Right hindlimb (tissue), 1 donor: ENCODE measurements around the gene TBC1D3B.
A peak's percentile ranks its signal among the peaks of the same experiment; 100 is the strongest.
"Not testable (repeated sequence)": the region's sequence is repeated elsewhere in the genome, so short reads cannot be mapped to it uniquely, and the experiment has no call there.

ENCODE experiments used
- DNase-seq: peaks from one replicate; pipeline ENCODE4 v3.0.0-alpha.2; 2018

Gene TBC1D3B

DNA sequence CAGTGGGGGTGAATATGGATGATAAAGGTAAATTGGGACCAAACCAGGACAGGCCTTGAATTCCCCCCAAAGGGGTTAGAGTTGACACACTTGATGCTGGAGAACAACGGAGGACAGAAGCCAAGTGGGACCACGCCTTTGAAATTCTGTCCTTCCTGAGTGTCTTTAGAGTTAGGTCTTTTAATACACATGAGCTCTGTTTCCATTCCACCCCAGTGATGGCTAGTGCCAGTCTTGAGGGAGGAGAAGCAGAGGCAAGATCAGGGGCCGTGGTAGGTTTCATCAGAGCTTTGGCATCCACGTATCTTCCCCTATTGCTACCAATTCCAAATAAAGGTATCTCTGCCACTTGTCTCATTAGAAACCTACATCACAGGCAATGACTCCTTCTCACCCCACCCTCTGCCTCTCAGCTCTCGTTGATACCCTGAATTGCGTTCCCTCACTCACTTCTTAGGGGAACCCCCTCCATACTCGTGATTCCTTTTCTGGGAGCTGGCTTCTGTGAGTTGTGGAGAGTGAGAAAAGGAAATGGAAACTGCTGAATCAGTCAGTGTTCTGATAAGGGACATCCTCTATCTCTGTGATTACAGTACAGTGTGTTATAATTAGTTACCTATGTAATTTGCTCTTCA, 22.5 kb upstream of the TBC1D3B start:
- no peak for DNase-seq

- no peak for DNase-seq
Observed at GRCh38 chr17:36197387-36197703, 20.9 kb upstream of the TBC1D3B start.

DNA sequence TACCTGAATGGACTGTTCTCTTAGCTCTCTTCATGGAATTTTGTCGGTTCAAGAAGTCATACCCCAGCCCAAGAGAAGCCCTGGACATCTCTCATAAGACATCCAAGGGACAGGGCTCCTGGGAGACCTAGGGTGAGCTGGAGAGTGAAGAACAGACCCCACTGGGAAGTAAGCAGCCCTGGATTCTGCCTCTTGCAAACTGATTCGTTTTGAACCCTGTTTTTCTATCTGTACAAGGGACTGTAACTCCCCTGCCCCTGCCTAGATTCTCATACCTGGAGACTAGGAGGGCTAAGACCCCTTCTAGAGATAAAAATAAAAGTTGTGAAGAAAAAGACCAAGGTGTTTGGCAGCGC, 19.7 kb upstream of the TBC1D3B start:
- no peak for DNase-seq

DNA sequence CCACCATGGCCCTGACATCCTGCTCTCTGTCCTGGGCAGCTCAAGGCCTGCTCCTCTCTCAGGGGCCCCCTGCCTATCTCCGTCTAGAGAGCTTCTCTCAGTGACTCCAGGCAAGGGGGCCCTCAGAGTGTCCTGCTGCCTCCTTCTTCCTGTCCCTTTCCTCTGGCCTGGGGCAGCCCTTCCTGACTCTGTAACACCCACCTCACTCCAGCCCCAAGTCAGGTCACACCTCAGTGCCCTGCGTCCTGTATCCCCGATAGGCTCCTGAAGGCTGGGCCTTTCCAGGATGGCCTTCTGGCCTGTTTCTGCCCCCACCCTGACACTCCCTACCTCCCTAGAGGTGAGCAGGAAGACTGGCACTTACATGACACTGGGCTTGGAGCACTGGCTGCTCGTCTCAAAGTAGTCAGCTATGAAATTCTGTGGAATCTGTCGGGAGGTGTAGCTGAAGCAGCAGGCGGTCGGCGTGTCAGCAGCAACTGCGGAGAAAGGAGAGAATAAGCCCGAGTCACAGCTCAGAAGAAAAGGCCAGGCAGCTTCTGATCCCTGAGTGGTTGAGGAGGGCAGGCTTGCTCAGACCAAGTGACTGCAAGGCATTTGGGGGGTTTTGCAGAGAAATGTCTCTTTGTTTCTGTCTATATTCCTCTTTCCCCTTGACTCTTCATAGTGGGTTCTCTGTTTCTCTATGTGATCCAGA, 19.1 kb upstream of the TBC1D3B start:
- no peak for DNase-seq

GRCh38 chr17:36194832-36195433, 18.5 kb upstream of the TBC1D3B start:
- DNase-seq, result not testable (repeated sequence)

GRCh38 chr17:36194147-36194831, 17.9 kb upstream of the TBC1D3B start:
- DNase-seq, result not testable (repeated sequence)

- no peak for DNase-seq
Observed at GRCh38 chr17:36193216-36193775, 16.9 kb upstream of the TBC1D3B start.

DNA sequence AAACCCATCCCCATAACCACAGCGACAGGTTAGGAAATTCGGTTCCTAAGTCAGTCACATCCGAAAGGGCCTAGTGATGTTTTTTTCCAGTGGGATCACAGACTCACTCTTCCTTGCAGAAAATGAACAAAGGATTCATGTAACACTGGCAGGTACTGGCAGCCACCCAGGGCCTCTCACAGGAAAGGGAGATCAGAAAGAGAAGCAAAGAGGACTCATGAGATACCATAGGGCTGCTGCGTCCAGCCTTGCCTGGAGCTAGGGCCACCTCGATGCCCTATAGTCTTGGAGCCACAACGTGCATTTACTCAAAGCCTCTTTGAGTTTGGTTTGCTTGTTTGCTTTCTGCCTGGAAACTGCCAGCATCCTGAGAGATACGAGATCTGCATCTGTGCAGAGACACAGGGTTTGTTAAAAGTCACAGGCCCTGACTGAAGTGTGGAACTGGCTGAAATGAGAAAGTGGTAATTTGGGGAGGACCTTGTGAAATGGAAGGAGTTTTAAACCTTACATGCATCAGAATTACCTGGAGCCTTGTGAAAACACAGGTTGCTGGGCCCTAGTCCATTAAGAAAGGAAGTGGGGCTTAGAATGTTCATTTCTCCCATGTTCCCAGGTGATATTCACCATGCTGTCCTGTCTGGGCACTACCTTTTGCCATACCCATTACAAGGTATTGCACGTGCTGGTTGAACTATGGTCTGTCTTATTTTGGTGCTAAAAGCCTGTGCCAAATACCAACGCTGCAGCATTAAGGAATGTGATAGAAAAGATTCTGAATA, 14.3 kb upstream of the TBC1D3B start:
- not testable (repeated sequence) for DNase-seq

- DNase-seq, result not testable (repeated sequence)
Observed at GRCh38 chr17:36189993-36190392, 13.6 kb upstream of the TBC1D3B start.

DNA sequence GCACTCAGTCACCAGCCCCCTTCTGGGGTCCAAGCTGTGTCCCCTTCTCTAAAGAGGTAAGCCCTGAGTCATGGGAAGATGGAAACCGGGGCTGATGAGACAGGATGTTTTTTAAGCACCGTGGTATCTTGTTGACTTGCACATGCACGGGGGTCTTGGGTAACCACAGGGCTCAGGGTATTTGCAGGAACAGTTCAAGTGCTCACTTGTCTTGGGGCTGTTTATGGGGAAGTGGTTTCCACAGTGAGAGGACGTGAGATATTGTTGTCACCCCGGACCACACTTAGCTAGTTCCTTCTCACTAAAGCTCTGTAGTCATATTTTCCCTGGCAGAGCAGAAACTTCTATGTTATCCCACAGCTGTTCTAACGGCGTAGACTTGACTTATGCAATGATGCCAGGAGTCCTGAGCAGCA, 12.5 kb upstream of the TBC1D3B start:
- peak; percentile 39 for DNase-seq

DNA sequence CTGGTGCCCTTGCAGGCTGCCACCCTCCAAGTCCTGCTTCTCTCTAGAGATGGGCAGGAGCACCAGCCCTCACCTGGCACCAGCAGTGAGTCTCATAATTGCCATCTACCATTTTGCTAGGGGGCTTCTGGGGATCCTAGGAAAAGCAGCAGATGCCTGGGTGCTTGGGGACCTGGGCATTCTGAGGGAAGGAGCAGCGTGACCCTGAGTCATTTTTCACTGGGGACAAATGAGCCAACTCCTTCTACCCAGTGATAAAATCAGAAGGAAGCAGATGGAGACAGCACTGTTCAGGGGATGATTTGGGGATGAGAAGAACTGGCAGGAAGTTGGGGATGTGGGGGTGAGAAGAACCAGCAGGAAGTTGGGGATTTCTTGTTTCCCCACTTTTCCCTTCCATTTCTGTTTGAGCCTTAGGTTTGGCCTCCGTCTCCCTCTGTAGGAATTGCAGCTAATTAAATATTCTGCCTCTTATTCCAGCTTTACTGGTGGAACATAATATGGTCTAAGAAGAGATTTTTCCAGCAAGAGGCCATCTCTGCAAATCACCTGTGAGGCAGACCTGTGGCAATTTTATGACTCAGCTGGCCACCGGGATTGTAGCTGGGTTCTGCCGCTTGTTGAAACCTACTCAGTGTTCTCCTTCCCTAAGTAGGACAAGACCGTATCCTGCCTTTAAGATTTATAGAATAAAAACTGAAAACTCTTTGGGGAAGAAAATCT, 11.7 kb upstream of the TBC1D3B start:
- not testable (repeated sequence) for DNase-seq

- not testable (repeated sequence) for DNase-seq
Observed at GRCh38 chr17:36186810-36187763, 10.7 kb upstream of the TBC1D3B start.

- DNase-seq, result no peak
Observed at GRCh38 chr17:36185416-36185815, 9.0 kb upstream of the TBC1D3B start.

GRCh38 chr17:36184023-36184765, 7.8 kb upstream of the TBC1D3B start:
- no peak for DNase-seq

DNA sequence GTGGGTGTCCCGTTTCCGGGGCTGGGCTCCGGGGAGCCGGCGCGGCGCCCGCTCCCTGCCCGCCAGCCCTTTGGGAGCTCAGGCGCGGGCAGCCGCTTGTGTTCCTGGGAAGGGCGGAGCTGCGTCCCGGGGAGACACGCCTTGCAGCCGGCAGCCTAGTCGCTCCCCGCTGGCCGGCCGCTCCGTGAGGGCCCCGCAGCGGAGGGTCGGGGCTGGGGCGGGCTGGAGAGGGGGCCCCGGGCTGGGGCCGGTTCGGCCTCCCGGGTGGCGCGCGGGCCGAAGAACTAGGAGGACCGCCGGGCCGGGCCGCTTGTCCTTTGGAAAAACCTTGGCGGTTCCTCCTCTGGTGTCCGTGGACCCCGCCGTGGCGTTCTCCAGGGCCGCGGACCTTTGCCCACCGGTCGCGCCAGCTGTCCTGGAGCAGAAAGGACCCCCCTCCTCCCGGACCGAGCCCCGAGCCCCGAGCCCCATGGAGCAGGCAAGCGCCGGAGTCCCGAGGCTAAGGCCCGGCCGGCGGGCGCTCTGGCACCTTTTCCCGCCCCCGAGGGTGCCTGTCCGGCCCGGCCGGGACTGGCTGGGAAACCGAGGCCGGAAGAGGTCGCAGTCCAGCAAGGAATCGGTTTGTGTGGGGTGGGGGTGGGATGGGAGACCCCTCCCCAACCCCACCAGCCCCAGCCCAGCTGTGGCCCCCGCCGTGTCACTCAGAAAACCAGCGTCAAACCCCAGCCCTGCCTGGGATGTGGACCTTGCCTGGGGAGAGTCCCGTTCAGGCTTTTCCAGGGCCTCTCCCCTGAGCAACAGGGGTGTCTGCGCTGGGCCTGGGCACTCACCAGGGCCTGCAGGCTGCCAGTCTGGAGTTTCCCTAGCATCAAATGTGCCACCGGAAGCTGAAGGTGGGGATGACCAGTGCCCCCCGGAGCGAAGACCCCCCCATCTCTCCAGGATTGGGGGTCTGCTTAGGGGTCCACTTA, 6.8 kb upstream of the TBC1D3B start:
- peak; percentile 81 for DNase-seq

DNA sequence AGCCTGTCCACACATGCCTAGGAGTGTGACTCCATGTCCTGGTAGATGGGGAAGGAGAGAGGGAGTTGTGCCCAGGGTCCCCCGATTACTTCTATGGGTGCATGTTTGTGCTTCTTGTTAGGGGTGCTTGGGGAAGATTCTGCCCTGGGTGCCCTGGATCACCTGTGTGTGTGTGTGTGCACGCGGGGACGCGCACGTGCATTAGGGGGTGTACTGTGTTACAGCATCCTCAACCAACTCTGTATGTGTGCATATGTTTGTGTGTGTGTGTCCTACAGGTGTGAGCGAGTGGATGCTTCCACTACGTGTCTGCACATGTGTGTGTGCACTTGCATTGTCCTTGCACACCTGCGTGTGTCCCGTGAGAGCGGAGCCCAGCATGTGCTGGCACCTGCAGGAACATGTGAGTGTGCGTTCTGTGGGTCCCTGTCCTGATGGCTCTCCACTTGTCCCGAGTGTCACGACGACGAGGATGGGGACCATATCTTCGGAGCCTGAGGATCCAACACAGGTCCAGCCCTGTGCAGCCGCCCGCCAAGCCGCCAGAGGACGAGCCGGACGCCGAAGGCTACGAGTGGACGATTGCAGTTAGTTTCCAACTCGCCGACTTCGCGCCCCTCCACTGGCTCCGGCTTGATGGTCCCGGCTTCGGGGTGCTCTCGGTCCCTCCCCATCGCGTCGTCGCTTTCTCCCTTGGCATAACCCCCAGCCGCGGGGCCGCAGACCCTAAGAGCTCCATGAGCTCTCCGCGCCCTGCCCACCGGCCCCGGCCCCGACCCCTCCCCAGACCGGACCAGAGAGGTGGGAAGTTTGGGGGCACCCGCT, 6.0 kb upstream of the TBC1D3B start:
- peak; percentile 48 for DNase-seq

DNA sequence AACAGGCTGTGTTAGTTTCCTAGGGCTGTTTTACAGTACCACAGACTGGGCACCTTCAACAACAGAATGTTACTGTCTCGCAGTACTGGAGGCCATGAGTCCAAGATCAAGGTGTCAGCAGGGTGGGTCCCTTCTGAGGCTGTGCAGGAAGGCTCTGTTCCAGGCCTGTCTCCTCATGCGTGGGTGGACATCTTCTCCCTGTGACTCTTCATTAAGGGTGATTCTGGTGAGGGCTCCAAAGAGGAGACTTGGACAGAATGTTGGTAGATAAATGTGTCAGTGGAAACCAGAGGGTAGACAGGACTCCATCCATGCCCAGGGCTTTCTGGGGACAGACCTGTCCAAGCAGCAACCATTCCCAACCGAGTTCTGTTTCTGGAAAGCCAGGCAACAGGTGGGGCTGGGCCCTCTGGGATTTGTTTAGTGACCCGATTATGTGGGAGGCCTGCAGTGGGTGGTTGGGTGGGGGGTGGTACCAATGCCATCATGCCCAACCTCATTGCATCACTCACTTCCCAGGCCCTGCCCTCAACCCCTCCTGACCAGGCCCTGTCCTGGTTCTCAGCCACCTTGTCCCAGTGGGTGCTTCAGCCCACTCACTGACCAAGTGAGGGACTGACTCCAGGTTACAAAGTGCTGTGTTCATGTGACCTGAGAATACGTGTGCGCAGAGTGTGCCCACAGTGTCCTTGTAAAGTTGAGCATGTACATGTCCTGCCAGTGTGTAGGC, 5.2 kb upstream of the TBC1D3B start:
- not testable (repeated sequence) for DNase-seq
